H1 (cell line): ENCODE data around the gene APBA2. TPM values are rescaled to one million over a fixed set of nuclear protein-coding genes. Genes with fewer than 3 reads are reported as not detected.

Source experiments
- BACH1 ChIP-seq: IDR thresholded peaks from 2 replicates; pipeline ENCODE4 v1.6.1; 2012; ENCODE audit warnings: low read length, improper control_type of control experiment
- CHD7 ChIP-seq: fragments of 300-600 bp; sonication (generic); IDR thresholded peaks from 2 replicates; pipeline ENCODE4 v1.7.1; 2012; ENCODE audit warnings: low read length, moderate library complexity, mild to moderate bottlenecking, inconsistent platforms; ENCODE audit not compliant: insufficient replicate concordance
- GABPA ChIP-seq: IDR thresholded peaks from 2 replicates; pipeline ENCODE4 v1.6.1; 2011; ENCODE audit warnings: mild to moderate bottlenecking, low read length, moderate library complexity, borderline replicate concordance; ENCODE audit not compliant: insufficient read depth
- HDAC6 ChIP-seq: IDR thresholded peaks from one replicate; pipeline ENCODE4 v1.7.1; 2012; ENCODE audit warnings: low read depth, mild to moderate bottlenecking, inconsistent platforms, low read length, moderate library complexity
- JUND ChIP-seq: IDR thresholded peaks from 2 replicates; pipeline ENCODE4 v1.6.1; 2011; ENCODE audit warnings: mild to moderate bottlenecking, improper control_type of control experiment, low read length
- MAFK ChIP-seq: IDR thresholded peaks from 2 replicates; pipeline ENCODE4 v1.6.1; 2012; ENCODE audit warnings: low read depth, mild to moderate bottlenecking, improper control_type of control experiment, low read length
- NANOG ChIP-seq: IDR thresholded peaks from 2 replicates; pipeline ENCODE4 v1.6.1; 2011; ENCODE audit warnings: low read length, low read depth, mild to moderate bottlenecking, inconsistent platforms; ENCODE audit not compliant: insufficient read depth, poor library complexity, severe bottlenecking
- NRF1 ChIP-seq: IDR thresholded peaks from 2 replicates; pipeline ENCODE4 v1.6.1; 2011; ENCODE audit warnings: mild to moderate bottlenecking, low read depth, low read length, improper control_type of control experiment
- POLR2AphosphoS5 ChIP-seq: IDR thresholded peaks from 2 replicates; pipeline ENCODE4 v1.6.1; 2011; ENCODE audit warnings: low read depth, low read length
- SP1 ChIP-seq: IDR thresholded peaks from 2 replicates; pipeline ENCODE4 v1.6.1; 2011; ENCODE audit warnings: low read depth, low read length
- TAF1 ChIP-seq: IDR thresholded peaks from 2 replicates; pipeline ENCODE4 v1.6.1; 2011; ENCODE audit warnings: mild to moderate bottlenecking, low read depth, low read length
- polyA plus RNA-seq, 7 experiments: library from polyadenylated mRNA; depleted of rRNA in 3 of 7; stranded (reverse) in 5 of 7; unstranded in 2 of 7; fragments of >200 nt in 5 of 7; fragments of 200-250 nt in 2 of 7; gene quantifications; 1 replicate in 5 of 7; 2 replicates in 1 of 7; 4 replicates in 1 of 7; pipeline versions ENCODE4 v1.2.1 to v1.2.3, GENCODE V29; 2011 to 2013; ENCODE audit warnings: missing spikeins in 2 of 7, mixed read lengths in 2 of 7
- total RNA-seq: library from RNA; stranded (reverse); fragmentation: NEBNext Ultra II Directional; extraction: Animal tissue kit (Norgen Biotek cat#: 25700); gene quantifications from 2 replicates; pipeline ENCODE4 v1.2.1, GENCODE V29; 2021

Gene APBA2
- total and polyA plus RNA-seq, 2 of the 8 experiments (the other 6 are each of a cell fraction or from before 2014, with no cell fraction given) = 15.5 to 19.0 TPM

GRCh38 chr15:28876131-28876844 is 9.5 kb upstream of the APBA2 start (continued):
- no peak for TF ChIP-seq CHD7
- TF ChIP-seq JUND = no peak
- no peak for TF ChIP-seq SP1
- TF ChIP-seq GABPA = no peak
- no peak for TF ChIP-seq TAF1
- TF ChIP-seq MAFK = no peak
- no peak for TF ChIP-seq NRF1
- TF ChIP-seq POLR2AphosphoS5 = no peak
- TF ChIP-seq NANOG = peak; percentile 93
- TF ChIP-seq HDAC6 = no peak
- TF ChIP-seq BACH1 = no peak
